HCT116 (cell line): ENCODE data around the gene CCNE1. TPM values are rescaled to one million over a fixed set of nuclear protein-coding genes. Genes with fewer than 3 reads are reported as not detected.

Source experiments
- ATAC-seq: fragments of 200-7000 bp; cut with Tn5 transposase; 2 replicates; pipeline ENCODE4 v1.9.1; 2020; ENCODE audit warnings: mild to moderate bottlenecking, moderate library complexity
- BruUV-seq: library from RNA; stranded (reverse); fragments of 400-500 nt; replicated peaks from 2 replicates; lab custom pipeline; 2021; lab: Mats Ljungman, UMichigan
- CTCF ChIA-PET: fragments of 300-600 bp; sonication (Branson Sonifier 250); formaldehyde crosslinking; loops from one replicate; lab custom pipeline; 2021; ENCODE audit warnings: antibody characterized with exemption; lab: Charles Lee
- POLR2A ChIA-PET: fragments of 300-600, 350-600 bp; sonication (Branson Sonifier 250); formaldehyde crosslinking; loops from one replicate; lab custom pipeline; 2021; ENCODE audit warnings: antibody characterized with exemption; lab: Charles Lee
- RAD21 ChIA-PET, 2 experiments: fragments of 300-600 bp; sonication (Branson Sonifier 250); formaldehyde crosslinking; loops; one replicate each; lab custom pipeline; 2023; ENCODE audit warnings: low total read pairs in 2 of 2; ENCODE audit not compliant: uncharacterized antibody in 2 of 2, unreplicated experiment in 2 of 2, low non-redundant PET in 1 of 2; lab: Charles Lee
- DNase-seq: peaks from one replicate; pipeline ENCODE4 v3.0.0-alpha.2; 2010; ENCODE audit warnings: low read depth, low spot score
- H2AFZ ChIP-seq: fragments of 200-600 bp; shearing (Covaris generic), sonication (generic); 2 replicates; pipeline ENCODE4 v1.6.1; 2017; ENCODE audit warnings: low read depth, mixed run types, mixed read lengths, antibody characterized with exemption, low read length; ENCODE audit not compliant: poor library complexity, severe bottlenecking
- H3K27ac ChIP-seq: 2 replicates; pipeline ENCODE4 v1.5.1; 2012; ENCODE audit warnings: low read depth, low read length
- H3K27me3 ChIP-seq: fragments of 200-600 bp; sonication (generic); 2 replicates; pipeline ENCODE4 v1.6.1; 2016; ENCODE audit warnings: mixed run types, low read length, mixed read lengths; ENCODE audit not compliant: insufficient read depth
- H3K36me3 ChIP-seq, 2 experiments: fragments of 200-500 bp in 1 of 2; fragments of 200-600 bp in 1 of 2; sonication (Bioruptor generic) in 1 of 2; sonication (generic) in 1 of 2; 2 replicates each; pipeline versions ENCODE4 v1.5.1 to v1.6.1; 2014 to 2016; ENCODE audit warnings: low read length in 2 of 2, inconsistent platforms in 1 of 2, mixed read lengths in 1 of 2, mixed run types in 1 of 2; ENCODE audit not compliant: insufficient read depth in 2 of 2, control insufficient read depth in 1 of 2
- H3K4me1 ChIP-seq, 2 experiments: fragments of 200-600 bp in 1 of 2; sonication (generic) in 1 of 2; 2 replicates each; pipeline versions ENCODE4 v1.5.1 to v1.6.1; 2012 to 2017; ENCODE audit warnings: low read length in 2 of 2, inconsistent platforms in 1 of 2, mild to moderate bottlenecking in 1 of 2, mixed read lengths in 1 of 2, mixed run types in 1 of 2, moderate library complexity in 1 of 2; ENCODE audit not compliant: insufficient read depth in 2 of 2, control insufficient read depth in 1 of 2
- H3K4me2 ChIP-seq: fragments of 200-600 bp; sonication (generic); 2 replicates; pipeline ENCODE4 v1.6.1; 2017; ENCODE audit warnings: mixed run types, low read length, mixed read lengths
- H3K4me3 ChIP-seq, 2 experiments: fragments of 200-600 bp in 1 of 2; sonication (generic) in 1 of 2; replicated peaks in 1 of 2; 2 replicates each; pipeline ENCODE4 v1.5.1; 2011 to 2016; ENCODE audit warnings: low read length in 2 of 2, control low read depth in 1 of 2, low read depth in 1 of 2, mild to moderate bottlenecking in 1 of 2, mixed read lengths in 1 of 2, mixed run types in 1 of 2
- H3K79me2 ChIP-seq: fragments of 200-600 bp; sonication (generic); 2 replicates; pipeline ENCODE4 v1.6.1; 2017; ENCODE audit warnings: mild to moderate bottlenecking, mixed run types, low read length, moderate library complexity, mixed read lengths; ENCODE audit not compliant: insufficient read depth
- H3K9ac ChIP-seq: fragments of 200-600 bp; sonication (generic); 2 replicates; pipeline ENCODE4 v1.6.1; 2016; ENCODE audit warnings: low read length, mixed read lengths
- H3K9me2 ChIP-seq: fragments of 200-600 bp; sonication (generic), shearing (Covaris generic); 2 replicates; pipeline ENCODE4 v1.6.1; 2017; ENCODE audit warnings: mixed run types, mild to moderate bottlenecking, moderate library complexity; ENCODE audit not compliant: insufficient read depth
- H3K9me3 ChIP-seq, 2 experiments: fragments of 200-500 bp in 1 of 2; fragments of 200-600 bp in 1 of 2; sonication (Bioruptor generic) in 1 of 2; sonication (generic) in 1 of 2; 2 replicates each; pipeline ENCODE4 v1.6.1; 2014 to 2017; ENCODE audit warnings: low read length in 2 of 2, mixed read lengths in 2 of 2, inconsistent platforms in 1 of 2, low read depth in 1 of 2, mild to moderate bottlenecking in 1 of 2, mixed run types in 1 of 2, moderate library complexity in 1 of 2; ENCODE audit not compliant: control insufficient read depth in 1 of 2, insufficient read depth in 1 of 2
- H4K20me1 ChIP-seq: fragments of 200-600 bp; sonication (generic), shearing (Covaris generic); 2 replicates; pipeline ENCODE4 v1.6.1; 2017; ENCODE audit warnings: mixed run types, mild to moderate bottlenecking, moderate library complexity; ENCODE audit not compliant: insufficient read depth
- CBX3 ChIP-seq: IDR thresholded peaks from 2 replicates; pipeline ENCODE4 v1.6.1; 2012; ENCODE audit warnings: low read depth
- EGR1 ChIP-seq: IDR thresholded peaks from 2 replicates; pipeline ENCODE4 v1.6.1; 2012; ENCODE audit warnings: low read depth
- RAD21 ChIP-seq: IDR thresholded peaks from 2 replicates; pipeline ENCODE4 v1.6.1; 2012; ENCODE audit warnings: low read depth, mild to moderate bottlenecking
- SP1 ChIP-seq: IDR thresholded peaks from 2 replicates; pipeline ENCODE4 v1.6.1; 2012; ENCODE audit warnings: low read depth
- TCF7L2 ChIP-seq: IDR thresholded peaks from 2 replicates; pipeline ENCODE4 v1.7.0; 2011; ENCODE audit warnings: borderline replicate concordance, inconsistent platforms; ENCODE audit not compliant: insufficient read depth, insufficient read length; ENCODE audit errors: extremely low read depth
- YY1 ChIP-seq: IDR thresholded peaks from 2 replicates; pipeline ENCODE4 v1.6.1; 2011; ENCODE audit warnings: low read length, low read depth, moderate library complexity, mild to moderate bottlenecking; ENCODE audit not compliant: insufficient replicate concordance; ENCODE audit errors: extremely low read depth
- ZFX ChIP-seq: fragments of 450-650 bp; IDR thresholded peaks from 2 replicates; pipeline ENCODE4 v1.6.1; 2017
- intact Hi-C: fragments of 100-400 bp; cut with micrococcal nuclease; formaldehyde crosslinking; loops from 2 replicates; pipeline ENCODE4 v1.10.0; 2022
- total RNA-seq: library from RNA; stranded (reverse); gene quantifications from one replicate; pipeline ENCODE4 v1.2.1, GENCODE V29; 2021; ENCODE audit not compliant: unreplicated experiment
- TF ChIP-seq, protein P1 (sequence below): IDR thresholded peaks from 2 replicates; pipeline ENCODE4 v1.6.1; 2011; ENCODE audit warnings: mild to moderate bottlenecking, low read length, moderate library complexity; ENCODE audit not compliant: insufficient replicate concordance; ENCODE audit errors: extremely low read depth
- TF ChIP-seq, protein P2 (sequence below): IDR thresholded peaks from 2 replicates; pipeline ENCODE4 v1.6.1; 2012

Gene CCNE1
- total RNA-seq, 1 experiment from 2014 or later, result 29.3 TPM

- H3K27me3 ChIP-seq, result no peaks in the 10 kb centered on the region
- TF ChIP-seq TCF7L2, result no peak
- TF ChIP-seq RAD21, result no peak
- no peak for TF ChIP-seq ZFX
- TF ChIP-seq SP1, result no peak
- TF ChIP-seq, protein P1, sequence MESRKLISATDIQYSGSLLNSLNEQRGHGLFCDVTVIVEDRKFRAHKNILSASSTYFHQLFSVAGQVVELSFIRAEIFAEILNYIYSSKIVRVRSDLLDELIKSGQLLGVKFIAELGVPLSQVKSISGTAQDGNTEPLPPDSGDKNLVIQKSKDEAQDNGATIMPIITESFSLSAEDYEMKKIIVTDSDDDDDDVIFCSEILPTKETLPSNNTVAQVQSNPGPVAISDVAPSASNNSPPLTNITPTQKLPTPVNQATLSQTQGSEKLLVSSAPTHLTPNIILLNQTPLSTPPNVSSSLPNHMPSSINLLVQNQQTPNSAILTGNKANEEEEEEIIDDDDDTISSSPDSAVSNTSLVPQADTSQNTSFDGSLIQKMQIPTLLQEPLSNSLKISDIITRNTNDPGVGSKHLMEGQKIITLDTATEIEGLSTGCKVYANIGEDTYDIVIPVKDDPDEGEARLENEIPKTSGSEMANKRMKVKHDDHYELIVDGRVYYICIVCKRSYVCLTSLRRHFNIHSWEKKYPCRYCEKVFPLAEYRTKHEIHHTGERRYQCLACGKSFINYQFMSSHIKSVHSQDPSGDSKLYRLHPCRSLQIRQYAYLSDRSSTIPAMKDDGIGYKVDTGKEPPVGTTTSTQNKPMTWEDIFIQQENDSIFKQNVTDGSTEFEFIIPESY, result no peak
- no peak for TF ChIP-seq EGR1
- no peak for TF ChIP-seq YY1
- TF ChIP-seq, protein P2, sequence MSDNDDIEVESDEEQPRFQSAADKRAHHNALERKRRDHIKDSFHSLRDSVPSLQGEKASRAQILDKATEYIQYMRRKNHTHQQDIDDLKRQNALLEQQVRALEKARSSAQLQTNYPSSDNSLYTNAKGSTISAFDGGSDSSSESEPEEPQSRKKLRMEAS, result no peak
- TF ChIP-seq CBX3, result no peak
- no peaks in the 10 kb centered on the region for H3K4me1 ChIP-seq
- no peak overlapping the region for H3K27ac ChIP-seq
- CTCF ChIA-PET, result interaction anchor here (1.8 kb wide), 1 partner anchor 36 kb away, joined by 7 read pairs; no protein-coding TSS in a partner anchor
- no peaks in the 10 kb centered on the region for H3K9me3 ChIP-seq
- H3K4me3 ChIP-seq, result no peak overlapping the region
- no peak overlapping the region for H3K9ac ChIP-seq
- no peak overlapping the region for H2AFZ ChIP-seq
- DNase-seq, result no peak
- no peak overlapping the region for H3K4me2 ChIP-seq
- ATAC-seq, result no peak
- H3K79me2 ChIP-seq, result no peaks in the 10 kb centered on the region
- POLR2A ChIA-PET, result no interaction called here
- H3K9me2 ChIP-seq, result no peaks in the 10 kb centered on the region
- no peaks in the 10 kb centered on the region for H4K20me1 ChIP-seq
- no TSS peak for BruUV-seq
- RAD21 ChIA-PET, result no interaction called here
- intact Hi-C loops, result no loop called here
- H3K36me3 ChIP-seq, result no peaks in the 10 kb centered on the region
These were observed 15.6 kb upstream of the CCNE1 start for GRCh38 chr19:29796173-29796573.
